Suprapubic skin (tissue), 4 donors: Measurements from ENCODE around the gene HOXC4. TPM values are rescaled to one million over a fixed set of nuclear protein-coding genes. Genes with fewer than 3 reads are reported as not detected.

Experiments
- DNase-seq, 2 donors: peaks; one replicate each; pipeline ENCODE4 v3.0.0-alpha.2; 2019; ENCODE audit warnings: low spot score in 2 of 2
- H3K27ac ChIP-seq: fragments of 200-600 bp; sonication (generic); one replicate; pipeline ENCODE4 v1.5.1; 2019
- H3K27me3 ChIP-seq: fragments of 200-600 bp; sonication (generic); one replicate; pipeline ENCODE4 v1.5.1; 2019
- H3K36me3 ChIP-seq: fragments of 200-600 bp; sonication (generic); one replicate; pipeline ENCODE4 v1.5.1; 2019
- H3K4me1 ChIP-seq: fragments of 200-600 bp; sonication (generic); one replicate; pipeline ENCODE4 v1.5.1; 2019
- H3K4me3 ChIP-seq: fragments of 200-600 bp; sonication (generic); one replicate; pipeline ENCODE4 v1.5.1; 2019; ENCODE audit warnings: mild to moderate bottlenecking
- H3K9me3 ChIP-seq: fragments of 200-600 bp; sonication (generic); one replicate; pipeline ENCODE4 v1.5.1; 2019
- EP300 ChIP-seq: sonication (generic); formaldehyde crosslinking; IDR thresholded peaks from one replicate; pipeline ENCODE4 v1.6.1; 2017; ENCODE audit warnings: antibody characterized with exemption
- POLR2A ChIP-seq, 2 donors: fragments of 450-650 bp; IDR thresholded peaks; one replicate each; pipeline ENCODE4 v1.6.1; 2017; ENCODE audit warnings: antibody characterized with exemption in 2 of 2, mild to moderate bottlenecking in 2 of 2, moderate library complexity in 2 of 2
- POLR2AphosphoS5 ChIP-seq, 3 donors: sonication (generic); formaldehyde crosslinking; IDR thresholded peaks; one replicate each; pipeline ENCODE4 v1.6.1; 2017; ENCODE audit warnings: antibody characterized with exemption in 3 of 3
- WGBS: methylation state at CpG from one replicate; pipeline ENCODE4 v1.1.5; 2018; 5-methylcytosine and 5-hydroxymethylcytosine counted together
- total RNA-seq, 4 donors: library from RNA; depleted of rRNA; stranded (reverse); fragments of >200 nt; gene quantifications; one replicate each; pipeline ENCODE4 v1.1.0, GENCODE V29; 2016
- TF ChIP-seq, protein P1 (sequence below), 2 donors: fragments of 200-600 bp in 1 of 2; fragments of 450-650 bp in 1 of 2; sonication (generic) in 1 of 2; IDR thresholded peaks; one replicate each; pipeline ENCODE4 v1.5.1; 2016 to 2019; ENCODE audit warnings: antibody characterized with exemption in 2 of 2, mild to moderate bottlenecking in 1 of 2, moderate library complexity in 1 of 2

The HOXC4 gene
- total RNA-seq, 4 donors from 2014 or later, result 1.4 to 4.7 (median 1.9) TPM

DNA sequence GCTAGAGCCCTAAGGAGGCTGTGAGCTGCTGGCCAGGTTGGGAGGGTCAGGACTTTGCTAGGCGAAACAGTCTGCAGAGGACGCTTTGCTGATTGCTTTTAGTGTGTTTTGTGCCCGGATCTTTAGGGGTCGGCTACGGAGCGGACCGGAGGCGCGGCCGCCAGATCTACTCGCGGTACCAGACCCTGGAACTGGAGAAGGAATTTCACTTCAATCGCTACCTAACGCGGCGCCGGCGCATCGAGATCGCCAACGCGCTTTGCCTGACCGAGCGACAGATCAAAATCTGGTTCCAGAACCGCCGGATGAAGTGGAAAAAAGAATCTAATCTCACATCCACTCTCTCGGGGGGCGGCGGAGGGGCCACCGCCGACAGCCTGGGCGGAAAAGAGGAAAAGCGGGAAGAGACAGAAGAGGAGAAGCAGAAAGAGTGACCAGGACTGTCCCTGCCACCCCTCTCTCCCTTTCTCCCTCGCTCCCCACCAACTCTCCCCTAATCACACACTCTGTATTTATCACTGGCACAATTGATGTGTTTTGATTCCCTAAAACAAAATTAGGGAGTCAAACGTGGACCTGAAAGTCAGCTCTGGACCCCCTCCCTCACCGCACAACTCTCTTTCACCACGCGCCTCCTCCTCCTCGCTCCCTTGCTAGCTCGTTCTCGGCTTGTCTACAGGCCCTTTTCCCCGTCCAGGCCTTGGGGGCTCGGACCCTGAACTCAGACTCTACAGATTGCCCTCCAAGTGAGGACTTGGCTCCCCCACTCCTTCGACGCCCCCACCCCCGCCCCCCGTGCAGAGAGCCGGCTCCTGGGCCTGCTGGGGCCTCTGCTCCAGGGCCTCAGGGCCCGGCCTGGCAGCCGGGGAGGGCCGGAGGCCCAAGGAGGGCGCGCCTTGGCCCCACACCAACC is 23.9 kb upstream of the HOXC4 start:
- WGBS, result 56% methylated on average over 45 of the region's 53 CpGs
- H3K4me1 ChIP-seq, result peaks cover 81% of the 10 kb centered on the region
- peak overlapping the region; percentile 49 for H3K4me3 ChIP-seq
- H3K27ac ChIP-seq, result peak overlapping the region; percentile 98
- TF ChIP-seq POLR2AphosphoS5 (IDR thresholded peaks at IDR 0.05), result no peak
- no peak for TF ChIP-seq POLR2A (IDR thresholded peaks at IDR 0.05)
- TF ChIP-seq, protein P1, sequence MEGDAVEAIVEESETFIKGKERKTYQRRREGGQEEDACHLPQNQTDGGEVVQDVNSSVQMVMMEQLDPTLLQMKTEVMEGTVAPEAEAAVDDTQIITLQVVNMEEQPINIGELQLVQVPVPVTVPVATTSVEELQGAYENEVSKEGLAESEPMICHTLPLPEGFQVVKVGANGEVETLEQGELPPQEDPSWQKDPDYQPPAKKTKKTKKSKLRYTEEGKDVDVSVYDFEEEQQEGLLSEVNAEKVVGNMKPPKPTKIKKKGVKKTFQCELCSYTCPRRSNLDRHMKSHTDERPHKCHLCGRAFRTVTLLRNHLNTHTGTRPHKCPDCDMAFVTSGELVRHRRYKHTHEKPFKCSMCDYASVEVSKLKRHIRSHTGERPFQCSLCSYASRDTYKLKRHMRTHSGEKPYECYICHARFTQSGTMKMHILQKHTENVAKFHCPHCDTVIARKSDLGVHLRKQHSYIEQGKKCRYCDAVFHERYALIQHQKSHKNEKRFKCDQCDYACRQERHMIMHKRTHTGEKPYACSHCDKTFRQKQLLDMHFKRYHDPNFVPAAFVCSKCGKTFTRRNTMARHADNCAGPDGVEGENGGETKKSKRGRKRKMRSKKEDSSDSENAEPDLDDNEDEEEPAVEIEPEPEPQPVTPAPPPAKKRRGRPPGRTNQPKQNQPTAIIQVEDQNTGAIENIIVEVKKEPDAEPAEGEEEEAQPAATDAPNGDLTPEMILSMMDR (IDR thresholded peaks at IDR 0.05), result no peak
- no peak for TF ChIP-seq EP300
- H3K36me3 ChIP-seq, result no peaks in the 10 kb centered on the region
- DNase-seq, result no peak
- H3K27me3 ChIP-seq, result peaks cover 46% of the 10 kb centered on the region
- H3K9me3 ChIP-seq, result no peaks in the 10 kb centered on the region

DNA sequence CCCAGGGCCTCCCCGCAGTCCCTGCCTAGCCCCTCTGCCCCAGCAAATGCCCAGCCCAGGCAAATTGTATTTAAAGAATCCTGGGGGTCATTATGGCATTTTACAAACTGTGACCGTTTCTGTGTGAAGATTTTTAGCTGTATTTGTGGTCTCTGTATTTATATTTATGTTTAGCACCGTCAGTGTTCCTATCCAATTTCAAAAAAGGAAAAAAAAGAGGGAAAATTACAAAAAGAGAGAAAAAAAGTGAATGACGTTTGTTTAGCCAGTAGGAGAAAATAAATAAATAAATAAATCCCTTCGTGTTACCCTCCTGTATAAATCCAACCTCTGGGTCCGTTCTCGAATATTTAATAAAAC is 23.2 kb upstream of the HOXC4 start:
- peak overlapping the region; percentile 98 for H3K27ac ChIP-seq
- H3K4me3 ChIP-seq, result peak overlapping the region; percentile 49
- H3K36me3 ChIP-seq, result no peaks in the 10 kb centered on the region
- TF ChIP-seq, protein P1 (IDR thresholded peaks at IDR 0.05), result no peak
- TF ChIP-seq EP300, result no peak
- no peak for TF ChIP-seq POLR2A (IDR thresholded peaks at IDR 0.05)
- no peak for TF ChIP-seq POLR2AphosphoS5 (IDR thresholded peaks at IDR 0.05)
- 59% methylated on average over 7 of the region's 7 CpGs for WGBS
- H3K9me3 ChIP-seq, result no peaks in the 10 kb centered on the region
- no peak for DNase-seq
- peaks cover 46% of the 10 kb centered on the region for H3K27me3 ChIP-seq
- peaks cover 81% of the 10 kb centered on the region for H3K4me1 ChIP-seq

GRCh38 chr12:54030889-54031471 is 22.7 kb upstream of the HOXC4 start:
- TF ChIP-seq POLR2A (IDR thresholded peaks at IDR 0.05), result no peak
- TF ChIP-seq EP300, result no peak
- no peak for TF ChIP-seq POLR2AphosphoS5 (IDR thresholded peaks at IDR 0.05)
- TF ChIP-seq, protein P1 (IDR thresholded peaks at IDR 0.05), result no peak
- Histone ChIP-seq H3K36me3 (no peaks in the 10 kb centered on the region), H3K27me3 (peaks cover 41% of the 10 kb centered on the region), H3K9me3 (no peaks in the 10 kb centered on the region), H3K4me3 (peak overlapping the region; percentile 49), H3K27ac (peak overlapping the region; percentile 98), H3K4me1 (peaks cover 81% of the 10 kb centered on the region)
- WGBS, result 64% methylated on average over 45 of the region's 46 CpGs
- DNase-seq, result no peak

- Histone ChIP-seq H3K27ac (peak overlapping the region; percentile 98), H3K36me3 (no peaks in the 10 kb centered on the region), H3K9me3 (no peaks in the 10 kb centered on the region), H3K4me1 (peaks cover 81% of the 10 kb centered on the region), H3K27me3 (peaks cover 38% of the 10 kb centered on the region), H3K4me3 (peak overlapping the region; percentile 49)
- 74% methylated on average over 16 of the region's 16 CpGs for WGBS
- peak in 1 of 2 donors; percentile 78 for DNase-seq
- TF ChIP-seq, protein P1 (IDR thresholded peaks at IDR 0.05), result no peak
- TF ChIP-seq POLR2A (IDR thresholded peaks at IDR 0.05) (no peak), POLR2AphosphoS5 (IDR thresholded peaks at IDR 0.05) (no peak), EP300 (no peak)
Measured at GRCh38 chr12:54031480-54031879, 22.2 kb upstream of the HOXC4 start.

DNA sequence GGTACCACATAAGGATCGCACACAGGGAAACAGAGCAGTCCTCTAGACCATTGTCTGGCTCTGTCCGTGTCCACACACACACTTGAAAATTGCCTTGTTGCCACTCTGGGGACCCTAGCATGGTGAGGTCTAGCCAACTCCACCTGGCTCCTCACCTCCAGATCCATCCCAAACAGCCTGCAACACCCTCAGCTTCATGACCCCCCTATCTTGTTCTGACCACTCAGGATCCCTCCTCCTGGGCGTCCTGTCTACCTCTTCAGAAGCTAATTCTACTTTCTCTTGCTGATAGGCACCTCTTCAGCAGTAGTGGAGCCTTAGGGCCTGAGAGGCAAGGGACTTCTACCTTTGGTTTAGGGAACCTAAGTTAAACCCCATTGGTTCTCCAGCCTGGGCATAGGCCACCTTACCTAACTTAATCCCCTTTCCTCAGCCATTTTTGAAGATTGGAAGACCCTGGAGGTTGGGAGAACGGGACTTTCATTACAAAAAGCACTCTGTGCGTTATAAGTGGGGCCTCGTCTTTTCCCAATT is 21.5 kb upstream of the HOXC4 start:
- Histone ChIP-seq H3K27me3 (peaks cover 38% of the 10 kb centered on the region), H3K9me3 (no peaks in the 10 kb centered on the region), H3K27ac (peak overlapping the region; percentile 98), H3K4me1 (peaks cover 81% of the 10 kb centered on the region), H3K36me3 (no peaks in the 10 kb centered on the region), H3K4me3 (no peak overlapping the region)
- DNase-seq, result no peak
- TF ChIP-seq EP300 (no peak), POLR2AphosphoS5 (IDR thresholded peaks at IDR 0.05) (no peak), POLR2A (IDR thresholded peaks at IDR 0.05) (no peak)
- TF ChIP-seq, protein P1 (IDR thresholded peaks at IDR 0.05), result no peak
- 45% methylated on average over 6 of the region's 6 CpGs for WGBS
